Measurements from ENCODE around the gene STARD13.

The STARD13 gene

GRCh38 chr13:33129094-33129832 is 156.3 kb downstream of the STARD13 start:
- TF ChIP-seq CTCF (IDR thresholded peaks at IDR 0.05; ENCODE audit: borderline replicate concordance, control extremely low read depth, extremely low read depth, insufficient read depth, missing control alignments) = no peak
- in situ Hi-C loops (cut with MboI; ENCODE audit: low sequenced_read_pairs, unreplicated experiment) = no loop called here
- DNase-seq (ENCODE audit: low spot score) = no peak

GRCh38 chr13:33128134-33128533 is 157.4 kb downstream of the STARD13 start:
- no peak for DNase-seq (ENCODE audit: low spot score)
- TF ChIP-seq CTCF (IDR thresholded peaks at IDR 0.05; ENCODE audit: borderline replicate concordance, control extremely low read depth, extremely low read depth, insufficient read depth, missing control alignments) = no peak
- in situ Hi-C loops (cut with MboI; ENCODE audit: low sequenced_read_pairs, unreplicated experiment) = no loop called here

DNA sequence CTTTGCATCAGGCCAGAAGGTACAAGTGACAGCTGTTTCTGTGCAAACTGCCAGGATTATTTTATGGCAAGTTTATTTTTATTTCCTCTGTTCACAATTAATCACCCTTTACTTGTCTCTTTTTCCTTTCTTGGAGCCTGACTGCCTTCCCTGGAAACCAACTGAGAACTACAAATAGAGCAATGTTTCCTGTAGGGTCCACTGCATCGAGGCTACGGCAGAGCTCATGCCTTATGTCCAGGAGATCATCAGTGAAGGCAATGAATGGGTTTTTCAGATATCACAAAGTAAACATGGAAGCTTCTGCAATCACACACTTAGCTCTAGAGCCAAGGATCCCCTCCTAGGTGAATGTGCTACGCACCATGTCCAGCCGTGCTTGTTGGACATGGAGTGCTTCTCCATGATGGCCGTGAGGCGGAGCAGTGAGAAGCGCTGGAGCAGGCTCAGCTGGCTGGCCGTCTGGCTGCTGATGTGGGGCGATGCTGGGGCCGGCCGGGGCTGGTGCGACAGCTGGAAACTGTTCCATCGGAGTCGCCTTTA is 158.5 kb downstream of the STARD13 start:
- no peak for DNase-seq (ENCODE audit: low spot score)
- no peak for TF ChIP-seq CTCF (IDR thresholded peaks at IDR 0.05; ENCODE audit: borderline replicate concordance, control extremely low read depth, extremely low read depth, insufficient read depth, missing control alignments)
- in situ Hi-C loops (cut with MboI; ENCODE audit: low sequenced_read_pairs, unreplicated experiment) = no loop called here

GRCh38 chr13:33125821-33126570 is 159.6 kb downstream of the STARD13 start:
- TF ChIP-seq CTCF (IDR thresholded peaks at IDR 0.05; ENCODE audit: borderline replicate concordance, control extremely low read depth, extremely low read depth, insufficient read depth, missing control alignments) = no peak
- DNase-seq (ENCODE audit: low spot score) = no peak
- in situ Hi-C loops (cut with MboI; ENCODE audit: low sequenced_read_pairs, unreplicated experiment) = no loop called here

DNA sequence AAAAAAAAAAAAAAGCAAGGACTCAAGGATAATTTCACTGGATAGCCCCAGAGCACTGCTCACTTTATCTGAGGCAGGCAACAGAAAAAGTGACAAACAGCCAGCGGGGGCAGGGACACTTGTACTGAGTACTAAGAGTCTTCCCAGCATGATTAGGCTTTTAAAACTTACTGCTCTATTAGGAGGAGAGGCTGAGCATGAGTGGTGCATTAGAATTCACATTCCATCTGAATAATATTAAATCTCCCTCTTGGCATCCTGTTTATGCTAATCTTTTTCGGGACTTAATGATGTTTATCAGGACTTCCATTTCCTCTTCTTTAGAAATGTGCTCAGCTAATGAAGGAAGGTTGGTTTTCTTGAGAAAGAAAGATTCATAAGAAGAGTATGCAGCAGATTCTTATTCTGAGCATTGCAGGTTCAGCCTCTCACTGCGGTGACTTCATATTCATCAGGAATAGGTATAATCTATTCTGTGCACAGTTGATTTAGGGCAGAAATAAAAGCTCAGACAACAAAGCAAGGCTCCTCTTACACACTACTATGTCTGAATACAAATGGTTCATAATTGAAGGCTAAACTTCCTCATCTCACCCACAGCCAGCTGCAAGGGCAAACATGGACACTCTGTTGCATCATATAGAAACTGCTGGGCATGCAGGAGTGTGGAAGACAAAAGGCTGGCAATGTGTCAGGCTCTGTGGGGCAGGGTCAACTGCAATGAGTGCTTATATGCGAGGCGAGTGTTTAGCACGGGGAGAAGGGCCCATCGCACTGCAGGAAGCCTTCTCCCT is 162.3 kb downstream of the STARD13 start:
- no peak for DNase-seq (ENCODE audit: low spot score)
- TF ChIP-seq CTCF (IDR thresholded peaks at IDR 0.05; ENCODE audit: borderline replicate concordance, control extremely low read depth, extremely low read depth, insufficient read depth, missing control alignments) = no peak
- in situ Hi-C loops (cut with MboI; ENCODE audit: low sequenced_read_pairs, unreplicated experiment) = no loop called here

- in situ Hi-C loops (cut with MboI; ENCODE audit: low sequenced_read_pairs, unreplicated experiment) = no loop called here
- DNase-seq (ENCODE audit: low spot score) = no peak
- TF ChIP-seq CTCF (IDR thresholded peaks at IDR 0.05; ENCODE audit: borderline replicate concordance, control extremely low read depth, extremely low read depth, insufficient read depth, missing control alignments) = no peak
Observed at GRCh38 chr13:33119856-33120543, 165.6 kb downstream of the STARD13 start.

Measured in GM13976 (cell line).